NB4 (cell line): ENCODE data around the gene TRMT2B.
"Not testable (repeated sequence)": the region's sequence is repeated elsewhere in the genome, so short reads cannot be mapped to it uniquely, and the experiment has no call there.

Experiments
- DNase-seq: peaks from one replicate; pipeline ENCODE4 v3.0.0; 2010; ENCODE audit warnings: low read depth
- H3K4me3 ChIP-seq: one replicate; pipeline ENCODE4 v1.5.1; 2011; ENCODE audit warnings: mild to moderate bottlenecking, low read depth, low read length, moderate library complexity
- MYC ChIP-seq: IDR thresholded peaks from 2 replicates; pipeline ENCODE4 v1.6.1; 2011; ENCODE audit warnings: low read depth, low read length
- POLR2A ChIP-seq: IDR thresholded peaks from 2 replicates; pipeline ENCODE4 v1.6.1; 2011; ENCODE audit warnings: mild to moderate bottlenecking; ENCODE audit not compliant: insufficient read length; ENCODE audit errors: extremely low read depth
- TF ChIP-seq, protein P1 (sequence below): IDR thresholded peaks from 2 replicates; pipeline ENCODE4 v1.6.1; 2011; ENCODE audit warnings: low read depth, low read length
- TF ChIP-seq, protein P2 (sequence below): IDR thresholded peaks from one replicate; pipeline ENCODE4 v1.5.1; 2012; ENCODE audit warnings: low read depth, low read length

TRMT2B gene

DNA sequence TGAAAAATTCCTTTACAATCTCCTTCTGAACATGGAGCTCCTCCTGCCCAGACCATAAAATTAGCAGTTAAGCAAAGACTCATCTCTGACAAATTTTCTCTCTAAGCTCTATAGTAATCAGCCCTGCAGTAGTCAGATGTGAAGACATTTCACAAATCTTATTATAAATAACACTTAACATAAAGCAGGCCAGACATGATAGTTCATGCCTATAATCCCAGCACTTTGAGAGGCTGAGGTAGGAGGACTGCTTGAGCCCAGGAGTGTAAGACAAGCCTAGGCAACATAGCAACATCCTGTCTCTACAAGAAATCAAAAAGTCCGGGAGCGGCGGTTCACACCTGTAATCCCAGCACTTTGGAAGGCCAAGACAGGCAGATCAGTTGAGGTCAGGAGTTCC lies 29.9 kb downstream of the TRMT2B start:
- TF ChIP-seq, protein P1, sequence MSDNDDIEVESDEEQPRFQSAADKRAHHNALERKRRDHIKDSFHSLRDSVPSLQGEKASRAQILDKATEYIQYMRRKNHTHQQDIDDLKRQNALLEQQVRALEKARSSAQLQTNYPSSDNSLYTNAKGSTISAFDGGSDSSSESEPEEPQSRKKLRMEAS: no peak
- TF ChIP-seq POLR2A (no peak), MYC (no peak)
- TF ChIP-seq, protein P2, sequence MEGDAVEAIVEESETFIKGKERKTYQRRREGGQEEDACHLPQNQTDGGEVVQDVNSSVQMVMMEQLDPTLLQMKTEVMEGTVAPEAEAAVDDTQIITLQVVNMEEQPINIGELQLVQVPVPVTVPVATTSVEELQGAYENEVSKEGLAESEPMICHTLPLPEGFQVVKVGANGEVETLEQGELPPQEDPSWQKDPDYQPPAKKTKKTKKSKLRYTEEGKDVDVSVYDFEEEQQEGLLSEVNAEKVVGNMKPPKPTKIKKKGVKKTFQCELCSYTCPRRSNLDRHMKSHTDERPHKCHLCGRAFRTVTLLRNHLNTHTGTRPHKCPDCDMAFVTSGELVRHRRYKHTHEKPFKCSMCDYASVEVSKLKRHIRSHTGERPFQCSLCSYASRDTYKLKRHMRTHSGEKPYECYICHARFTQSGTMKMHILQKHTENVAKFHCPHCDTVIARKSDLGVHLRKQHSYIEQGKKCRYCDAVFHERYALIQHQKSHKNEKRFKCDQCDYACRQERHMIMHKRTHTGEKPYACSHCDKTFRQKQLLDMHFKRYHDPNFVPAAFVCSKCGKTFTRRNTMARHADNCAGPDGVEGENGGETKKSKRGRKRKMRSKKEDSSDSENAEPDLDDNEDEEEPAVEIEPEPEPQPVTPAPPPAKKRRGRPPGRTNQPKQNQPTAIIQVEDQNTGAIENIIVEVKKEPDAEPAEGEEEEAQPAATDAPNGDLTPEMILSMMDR: no peak
- no peak overlapping the region for H3K4me3 ChIP-seq
- DNase-seq: no peak

DNA sequence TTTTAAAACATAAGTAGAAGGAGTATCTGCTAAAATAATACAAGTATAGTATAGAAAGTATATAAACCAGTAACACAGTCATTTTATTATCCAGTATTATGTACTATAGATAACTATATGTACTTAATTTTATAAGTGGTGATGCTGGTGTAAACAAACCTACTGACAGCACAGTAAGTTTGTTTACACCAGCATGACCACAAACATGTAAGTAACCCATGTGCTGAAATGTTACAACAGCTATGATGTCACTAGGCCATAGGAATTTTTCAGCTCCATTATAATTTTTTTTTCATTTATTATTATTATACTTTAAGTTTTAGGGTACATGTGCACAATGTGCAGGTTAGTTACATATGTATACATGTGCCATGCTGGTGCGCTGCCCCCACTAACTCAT lies 39.9 kb downstream of the TRMT2B start:
- H3K4me3 ChIP-seq, DNase-seq: not testable (repeated sequence)

DNA sequence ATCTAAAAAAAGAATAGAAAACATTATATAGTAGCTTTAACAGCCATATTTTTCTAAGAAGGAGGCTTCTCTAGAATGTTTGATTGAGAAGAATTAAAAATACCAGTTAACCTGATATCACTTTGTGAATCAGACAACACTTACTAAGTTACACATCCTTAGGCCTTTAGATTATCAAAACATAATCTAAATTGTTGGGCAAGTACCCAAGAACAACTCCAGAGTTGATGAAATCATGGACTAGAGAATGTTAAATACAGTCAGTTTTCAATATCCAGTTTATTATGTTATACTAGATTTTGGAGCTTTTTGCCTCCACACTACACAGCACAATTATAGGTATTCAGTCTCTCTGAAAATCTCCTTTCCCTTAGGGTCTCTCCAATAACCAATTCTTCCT lies 42.8 kb downstream of the TRMT2B start:
- DNase-seq: no peak
- TF ChIP-seq, protein P2: no peak
- TF ChIP-seq, protein P1: no peak
- no peak for TF ChIP-seq POLR2A
- TF ChIP-seq MYC: no peak
- no peak overlapping the region for H3K4me3 ChIP-seq

DNA sequence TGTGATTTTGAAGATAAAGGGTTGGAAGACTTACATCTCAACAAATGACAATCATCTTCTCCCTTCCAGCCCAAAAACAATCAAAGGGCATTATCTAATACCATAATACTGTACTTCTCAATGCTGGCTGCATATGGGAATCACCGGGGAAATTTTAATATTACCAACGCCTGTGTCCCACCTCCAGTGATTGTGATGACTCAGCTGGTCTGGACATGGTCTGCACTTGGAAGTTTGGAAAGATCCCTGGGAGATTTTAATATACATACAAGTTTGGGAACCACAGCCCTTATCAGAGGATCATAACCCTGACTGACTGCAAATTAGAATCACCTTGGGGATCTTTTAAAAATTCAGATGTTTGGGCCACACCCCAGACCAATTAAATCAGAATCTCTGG lies 52.5 kb downstream of the TRMT2B start:
- H3K4me3 ChIP-seq: no peak overlapping the region
- no peak for DNase-seq
- TF ChIP-seq, protein P2: no peak
- TF ChIP-seq POLR2A: no peak
- TF ChIP-seq, protein P1: no peak
- TF ChIP-seq MYC: no peak

DNA sequence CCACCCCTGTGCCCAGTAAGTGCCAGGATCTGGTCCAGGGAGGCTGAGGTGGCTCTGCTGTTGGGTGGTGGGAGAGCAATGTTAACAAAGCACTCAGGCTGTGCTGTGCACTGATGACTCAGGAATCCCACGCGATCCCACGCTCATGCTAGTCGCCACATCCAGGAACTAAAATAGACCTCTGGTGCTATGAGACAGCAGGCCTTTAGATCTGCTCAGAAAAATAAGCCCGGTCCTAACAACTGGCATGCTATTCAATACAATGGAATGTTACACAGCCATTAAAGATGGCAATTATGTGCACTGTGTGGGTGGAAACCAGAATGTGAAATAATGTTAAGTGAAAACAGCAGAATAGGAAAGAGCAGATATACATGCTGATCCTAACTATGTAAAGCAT lies 56.4 kb downstream of the TRMT2B start:
- TF ChIP-seq, protein P2: no peak
- TF ChIP-seq MYC (no peak), POLR2A (no peak)
- TF ChIP-seq, protein P1: no peak
- peak; percentile 42 for DNase-seq
- no peak overlapping the region for H3K4me3 ChIP-seq

DNA sequence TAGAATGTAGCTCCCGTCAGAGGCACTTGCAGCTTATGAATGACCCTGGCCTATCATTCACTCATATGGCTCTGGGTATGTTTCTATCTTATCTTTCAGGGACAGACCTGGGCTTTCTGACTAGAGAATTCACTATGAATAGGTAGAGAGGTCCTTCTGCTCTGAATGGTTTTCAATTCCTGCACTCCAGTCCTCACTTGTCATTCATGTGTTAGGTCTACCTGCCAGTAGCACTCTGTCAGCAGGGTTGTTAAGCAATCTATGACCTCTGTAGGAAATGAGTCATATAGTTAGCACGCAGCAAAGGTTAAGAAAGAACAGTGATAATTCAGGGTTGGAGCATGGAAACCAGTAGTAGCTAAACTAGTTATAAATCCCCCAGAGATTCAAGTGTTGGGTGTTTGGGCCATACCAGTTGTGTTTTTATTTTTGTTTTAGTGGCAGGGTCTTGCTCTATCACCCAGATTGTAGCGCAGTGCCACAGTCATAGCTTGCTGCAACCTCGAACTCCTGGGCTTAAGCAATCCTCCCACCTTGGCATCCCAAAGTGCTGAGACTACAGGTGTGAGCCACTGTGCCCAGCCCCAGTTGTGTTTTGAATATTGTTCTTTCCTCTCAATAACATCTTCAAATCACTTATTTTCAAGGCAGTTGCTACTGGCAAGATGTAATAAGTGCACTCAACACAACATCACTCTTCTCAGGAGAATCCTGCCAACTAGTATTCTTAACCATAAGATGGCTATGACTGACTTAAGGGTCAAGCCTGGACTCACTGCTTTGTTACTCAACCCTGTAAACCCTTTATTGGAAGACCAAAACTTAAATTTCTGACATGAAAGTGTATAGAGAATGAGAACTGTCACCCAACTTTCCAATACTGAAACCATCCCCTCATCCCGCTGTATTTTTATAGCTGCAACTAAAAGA lies 57.3 kb downstream of the TRMT2B start:
- no peak overlapping the region for H3K4me3 ChIP-seq
- DNase-seq: peak; percentile 68
- TF ChIP-seq, protein P2: no peak
